GM12878 (cell line): Measurements from ENCODE around the gene FLT1. TPM values are rescaled to one million over a fixed set of nuclear protein-coding genes. Genes with fewer than 3 reads are reported as not detected.

Experiments
- ATAC-seq: fragments of 200-7000 bp; cut with Tn5 transposase; 3 replicates; pipeline ENCODE4 v1.9.1; 2020; ENCODE audit warnings: mild to moderate bottlenecking, moderate library complexity
- BruUV-seq: library from RNA; stranded (reverse); fragments of 400-500 nt; replicated peaks from 2 replicates; lab custom pipeline; 2021; lab: Mats Ljungman, UMichigan
- CTCF ChIA-PET: fragments of 300-600 bp; sonication (Branson Sonifier 250); formaldehyde crosslinking; extraction: SDS; loops from one replicate; lab custom pipeline; 2021; ENCODE audit warnings: inconsistent platforms; lab: Yijun Ruan, JAX
- POLR2A ChIA-PET: fragments of 350-600 bp; formaldehyde crosslinking; extraction: SDS; loops from one replicate; lab custom pipeline; 2021; ENCODE audit warnings: inconsistent platforms; lab: Charles Lee
- RAD21 ChIA-PET: fragments of 300-600 bp; sonication (Branson Sonifier 250); formaldehyde crosslinking; loops from one replicate; lab custom pipeline; 2023; ENCODE audit warnings: antibody characterized with exemption; ENCODE audit not compliant: unreplicated experiment; lab: Charles Lee
- SMC1A ChIA-PET: fragments of 300-600 bp; sonication (Branson Sonifier 250); formaldehyde crosslinking; loops from one replicate; lab custom pipeline; 2023; ENCODE audit not compliant: unreplicated experiment, uncharacterized antibody; lab: Charles Lee
- DNase-seq: peaks from one replicate; pipeline ENCODE4 v3.0.0-alpha.2; 2011; ENCODE audit warnings: low read depth, low spot score
- FAIRE-seq: peaks from 3 replicates; lab custom pipeline; 2011; peaks lifted over from hg19 to GRCh38; lab: Jason Lieb, UNC
- H2AFZ ChIP-seq: 2 replicates; pipeline ENCODE4 v1.6.0; 2011; ENCODE audit warnings: low read depth, low read length, control low read depth; ENCODE audit not compliant: control insufficient read depth
- H3K27ac ChIP-seq: 2 replicates; pipeline ENCODE4 v1.5.1; 2011; ENCODE audit warnings: control low read depth; ENCODE audit not compliant: control insufficient read depth, insufficient read depth
- H3K27me3 ChIP-seq, 2 experiments: replicated peaks in 1 of 2; 2 replicates each; pipeline versions ENCODE4 v1.6.0 to v1.6.1; 2011; ENCODE audit warnings: low read length in 1 of 2; ENCODE audit not compliant: control insufficient read depth in 2 of 2, insufficient read depth in 2 of 2
- H3K36me3 ChIP-seq, 2 experiments: 2 replicates each; pipeline ENCODE4 v1.5.1; 2011; ENCODE audit warnings: low read length in 1 of 2; ENCODE audit not compliant: control insufficient read depth in 2 of 2, insufficient read depth in 2 of 2
- H3K4me1 ChIP-seq: 2 replicates; pipeline ENCODE4 v1.6.1; 2011; ENCODE audit warnings: mild to moderate bottlenecking, low read length, moderate library complexity, mixed read lengths; ENCODE audit not compliant: control insufficient read depth, insufficient read depth
- H3K4me2 ChIP-seq: 2 replicates; pipeline ENCODE4 v1.6.0; 2011; ENCODE audit warnings: control low read depth; ENCODE audit not compliant: control insufficient read depth, insufficient read depth
- H3K4me3 ChIP-seq: fragments of 200-600 bp; sonication (generic); 2 replicates; pipeline ENCODE4 v1.5.1; 2016
- H3K79me2 ChIP-seq: 2 replicates; pipeline ENCODE4 v1.6.0; 2011; ENCODE audit warnings: low read length; ENCODE audit not compliant: control insufficient read depth, insufficient read depth
- H3K9ac ChIP-seq: 2 replicates; pipeline ENCODE4 v1.8.0; 2011; ENCODE audit warnings: low read length, control low read depth, mixed read lengths; ENCODE audit not compliant: control insufficient read depth, insufficient read depth
- H3K9me3 ChIP-seq: replicated peaks from 3 replicates; pipeline ENCODE4 v1.5.1; 2011; ENCODE audit warnings: mild to moderate bottlenecking, low read length; ENCODE audit not compliant: control insufficient read depth, insufficient read depth
- H4K20me1 ChIP-seq: 2 replicates; pipeline ENCODE4 v1.6.0; 2011; ENCODE audit not compliant: control insufficient read depth, insufficient read depth
- BHLHE40 ChIP-seq, 2 experiments: fragments of 450-650 bp in 1 of 2; IDR thresholded peaks; 2 replicates each; pipeline ENCODE4 v1.6.1; 2011 to 2017; ENCODE audit warnings: low read depth in 2 of 2, borderline replicate concordance in 1 of 2, improper control_type of control experiment in 1 of 2, low read length in 1 of 2, mild to moderate bottlenecking in 1 of 2
- BRCA1 ChIP-seq: IDR thresholded peaks from 2 replicates; pipeline ENCODE4 v1.6.1; 2011; ENCODE audit warnings: low read depth, low read length, improper control_type of control experiment
- FOXM1 ChIP-seq: IDR thresholded peaks from 2 replicates; pipeline ENCODE4 v1.6.1; 2012; ENCODE audit warnings: low read depth, mild to moderate bottlenecking, inconsistent platforms, low read length, moderate library complexity
- MEF2B ChIP-seq: fragments of 450-650 bp; IDR thresholded peaks from 2 replicates; pipeline ENCODE4 v1.6.1; 2018; ENCODE audit warnings: mild to moderate bottlenecking, moderate library complexity; ENCODE audit not compliant: partially characterized antibody, poor library complexity, severe bottlenecking
- PBX3 ChIP-seq: IDR thresholded peaks from 2 replicates; pipeline ENCODE4 v1.6.1; 2011; ENCODE audit warnings: mild to moderate bottlenecking, low read depth, low read length, moderate library complexity; ENCODE audit not compliant: insufficient replicate concordance
- PKNOX1 ChIP-seq: fragments of 450-650 bp; IDR thresholded peaks from 2 replicates; pipeline ENCODE4 v1.6.1; 2016; ENCODE audit warnings: mild to moderate bottlenecking
- RELB ChIP-seq: fragments of 450-650 bp; IDR thresholded peaks from 2 replicates; pipeline ENCODE4 v1.6.1; 2017; ENCODE audit warnings: low read depth, mild to moderate bottlenecking, moderate library complexity
- YY1 ChIP-seq: IDR thresholded peaks from 2 replicates; pipeline ENCODE4 v1.6.1; 2011; ENCODE audit warnings: low read depth, mild to moderate bottlenecking, low read length
- ZBTB33 ChIP-seq: fragments of 450-650 bp; IDR thresholded peaks from 2 replicates; pipeline ENCODE4 v1.6.1; 2017; ENCODE audit warnings: mild to moderate bottlenecking
- WGBS: methylation state at CpG from one replicate; pipeline ENCODE4 v1.1.6; 2016; ENCODE audit warnings: low lambda C conversion rate; ENCODE audit not compliant: insufficient replicate concordance, insufficient coverage; ENCODE audit errors: missing lambda C conversion rate; 5-methylcytosine and 5-hydroxymethylcytosine counted together
- in situ Hi-C: fragments of 300-500 bp; cut with MboI; formaldehyde crosslinking; loops from 9 replicates; pipeline ENCODE4 v1.14.3; 2018; ENCODE audit warnings: mixed read lengths
- intact Hi-C: fragments of 100-400 bp; cut with micrococcal nuclease; formaldehyde crosslinking; loops from one replicate; pipeline ENCODE4 v1.14.2; 2022; ENCODE audit not compliant: unreplicated experiment
- polyA plus RNA-seq, 11 experiments: library from polyadenylated mRNA; depleted of rRNA in 4 of 11; unstranded in 6 of 11; stranded (reverse) in 5 of 11; fragments of >200 nt; fragmentation: Nextera tagmentation in 4 of 11; fragmentation: Illumina TruSeq in 1 of 11; extraction: Ambion mirVana in 4 of 11; extraction: Trizol in 1 of 11; gene quantifications; 1 replicate in 1 of 11; 2 replicates in 10 of 11; pipeline versions ENCODE4 v1.2.1 to v1.2.3, GENCODE V29; 2011 to 2016; ENCODE audit warnings: inconsistent platforms in 2 of 11, missing spikeins in 2 of 11, low read depth in 1 of 11
- total RNA-seq, 4 experiments: library from RNA; depleted of rRNA in 3 of 4; stranded (reverse); fragments of >200 nt in 3 of 4; fragmentation: Illumina TruSeq in 1 of 4; extraction: Trizol in 1 of 4; gene quantifications; 2 replicates each; pipeline versions ENCODE4 v1.2.1 to v1.2.3, GENCODE V29; 2013 to 2021

The FLT1 gene
- total and polyA plus RNA-seq, 10 of the 15 experiments (the other 5 are each of a cell fraction or from before 2014, with no cell fraction given): 0.55 to 5.6 (median 0.84) TPM

GRCh38 chr13:28268800-28269223 lies 226.1 kb downstream of the FLT1 start (continued):
- TF ChIP-seq PKNOX1: peak; percentile 61
- peak; percentile 80 to 81 for TF ChIP-seq BHLHE40 (IDR thresholded peaks at IDR 0.05; ENCODE audit: borderline replicate concordance in 1 of 2, low read depth in 2 of 2, low read length in 1 of 2)
- TF ChIP-seq PBX3: no peak
- TF ChIP-seq, all 136 proteins: peak for 63

GRCh38 chr13:28267497-28267896 lies 227.4 kb downstream of the FLT1 start:
- ATAC-seq (no peak), DNase-seq (no peak), FAIRE-seq (no peak)
- Histone ChIP-seq H4K20me1 (no peaks in the 10 kb centered on the region), H3K27ac (no peak overlapping the region), H3K4me2 (no peak overlapping the region), H3K9me3 (peaks cover 8% of the 10 kb centered on the region), H3K79me2 (no peaks in the 10 kb centered on the region), H3K4me1 (peaks cover 10% of the 10 kb centered on the region; the same call in 1 of the 2 replicates), H3K4me3 (no peak overlapping the region), H3K27me3 (no peaks in the 10 kb centered on the region), H3K9ac (no peak overlapping the region), H2AFZ (no peak overlapping the region), H3K36me3 (peaks cover 0 to 21% of the 10 kb centered on the region in 2 experiments; a peak in 2 of 4 replicates)
- ChIA-PET RAD21 (no interaction called here), SMC1A (interaction anchor here (1.0 to 1.2 kb wide), 2 partner anchors 13 to 14 kb away, joined by 3 to 4 read pairs; no protein-coding TSS in a partner anchor), POLR2A (no interaction called here), CTCF (no interaction called here)
- in situ Hi-C loops (no loop called here), intact Hi-C loops (loop anchor here (5.0 to 10.0 kb wide), 2 partner anchors 223 to 440 kb away; no protein-coding TSS in a partner anchor)
- TF ChIP-seq YY1: 0 out of 2 replicates have a peak, but pooled peaks have one; percentile 29
- no peak for TF ChIP-seq BRCA1
- TF ChIP-seq RELB: no peak
- peak; percentile 43 for TF ChIP-seq MEF2B
- no peak for TF ChIP-seq FOXM1
- 0 out of 2 replicates have a peak, but pooled peaks have one; percentile 83 for TF ChIP-seq ZBTB33
- no TSS peak for BruUV-seq
- 93% methylated on average over 4 of the region's 4 CpGs for WGBS
